K562 (cell line): ENCODE results near the gene SMS. TPM values are rescaled to one million over a fixed set of nuclear protein-coding genes. Genes with fewer than 3 reads are reported as not detected.

Source experiments
- ATAC-seq: fragments of 200-7000 bp; cut with Tn5 transposase; 3 replicates; pipeline ENCODE4 v1.9.1; 2020; ENCODE audit warnings: moderate library complexity
- BruUV-seq: library from RNA; stranded (reverse); fragments of 400-500 nt; replicated peaks from 2 replicates; lab custom pipeline; 2021; lab: Mats Ljungman, UMichigan
- CTCF ChIA-PET: fragments of 300-600 bp; formaldehyde crosslinking; extraction: SDS; loops from one replicate; lab custom pipeline; 2021; ENCODE audit warnings: low intra/inter-chr PET ratio; lab: Yijun Ruan, JAX
- POLR2A ChIA-PET: fragments of 300-600, 350-650 bp; sonication (Branson Sonifier 250); formaldehyde crosslinking; extraction: SDS; loops from one replicate; lab custom pipeline; 2021; ENCODE audit warnings: antibody characterized with exemption, inconsistent platforms; lab: Yijun Ruan, JAX
- DNase-seq, 4 experiments: peaks; one replicate each; pipeline versions ENCODE4 v3.0.0 to v3.0.0-alpha.2; 2011 to 2018; ENCODE audit warnings: low spot score in 3 of 4, mixed read lengths in 3 of 4; ENCODE audit errors: extremely low read depth in 1 of 4
- FAIRE-seq: peaks from 2 replicates; lab custom pipeline; 2011; peaks lifted over from hg19 to GRCh38; lab: Jason Lieb, UNC
- H2AFZ ChIP-seq: 2 replicates; pipeline ENCODE4 v1.6.0; 2011; ENCODE audit warnings: low read depth, low read length, control low read depth, inconsistent platforms
- H3K27ac ChIP-seq: fragments of 200-600 bp; 3 replicates; pipeline ENCODE4 v1.8.0; 2011; ENCODE audit warnings: low read depth, mild to moderate bottlenecking, control low read depth, inconsistent platforms, low read length, moderate library complexity, mixed read lengths; ENCODE audit errors: extremely low read depth
- H3K27me3 ChIP-seq, 2 experiments: fragments of 300-600 bp in 1 of 2; 2 replicates in 1 of 2; 3 replicates in 1 of 2; pipeline versions ENCODE4 v1.6.0 to v1.8.0; 2011; ENCODE audit warnings: inconsistent platforms in 2 of 2, low read length in 2 of 2, mild to moderate bottlenecking in 1 of 2, mixed read lengths in 1 of 2, moderate library complexity in 1 of 2; ENCODE audit not compliant: control insufficient read depth in 2 of 2, insufficient read depth in 2 of 2
- H3K36me3 ChIP-seq: fragments of 300-600 bp; 3 replicates; pipeline ENCODE4 v1.8.0; 2011; ENCODE audit warnings: mild to moderate bottlenecking, low read length, inconsistent platforms; ENCODE audit not compliant: control insufficient read depth, insufficient read depth
- H3K4me1 ChIP-seq, 2 experiments: fragments of 200-600 bp in 1 of 2; replicated peaks in 1 of 2; 2 replicates in 1 of 2; 3 replicates in 1 of 2; pipeline versions ENCODE4 v1.5.1 to v1.8.0; 2011; ENCODE audit warnings: inconsistent platforms in 2 of 2, low read length in 2 of 2, mild to moderate bottlenecking in 1 of 2, mixed read lengths in 1 of 2, moderate library complexity in 1 of 2; ENCODE audit not compliant: control insufficient read depth in 2 of 2, insufficient read depth in 2 of 2
- H3K4me2 ChIP-seq: 2 replicates; pipeline ENCODE4 v1.6.1; 2011; ENCODE audit warnings: low read length, control low read depth, inconsistent platforms, mixed read lengths; ENCODE audit not compliant: insufficient read depth
- H3K4me3 ChIP-seq: fragments of 200-600 bp; sonication (generic), shearing (Covaris generic); 2 replicates; pipeline ENCODE4 v1.5.1; 2016; ENCODE audit warnings: control low read depth, inconsistent platforms
- H3K79me2 ChIP-seq: fragments of 200-600 bp; 3 replicates; pipeline ENCODE4 v1.8.0; 2011; ENCODE audit warnings: low read length, inconsistent platforms; ENCODE audit not compliant: control insufficient read depth, insufficient read depth
- H3K9ac ChIP-seq, 2 experiments: 2 replicates each; pipeline versions ENCODE4 v1.6.0 to v1.6.1; 2011; ENCODE audit warnings: low read depth in 2 of 2, low read length in 2 of 2, control low read depth in 1 of 2, inconsistent platforms in 1 of 2, mild to moderate bottlenecking in 1 of 2, mixed read lengths in 1 of 2; ENCODE audit not compliant: insufficient read depth in 1 of 2
- H3K9me1 ChIP-seq: one replicate; pipeline ENCODE4 v1.6.0; 2011; ENCODE audit warnings: inconsistent platforms, mild to moderate bottlenecking, low read length, moderate library complexity; ENCODE audit not compliant: control insufficient read depth, insufficient read depth
- H3K9me3 ChIP-seq: replicated peaks from 2 replicates; pipeline ENCODE4 v1.5.1; 2011; ENCODE audit warnings: low read depth, low read length, inconsistent platforms; ENCODE audit not compliant: control insufficient read depth, insufficient read depth
- H4K20me1 ChIP-seq: replicated peaks from 2 replicates; pipeline ENCODE4 v1.6.1; 2011; ENCODE audit warnings: low read length, inconsistent platforms, mixed read lengths; ENCODE audit not compliant: control insufficient read depth, insufficient read depth
- ARID2 ChIP-seq: fragments of 450-650 bp; IDR thresholded peaks from 2 replicates; pipeline ENCODE4 v1.6.1; 2017; ENCODE audit warnings: antibody characterized with exemption, mild to moderate bottlenecking
- ESRRB ChIP-seq: fragments of 250-450 bp; sonication (Bioruptor Pico); IDR thresholded peaks from 2 replicates; pipeline ENCODE4 v1.5.0; 2020; ENCODE audit warnings: mild to moderate bottlenecking, moderate library complexity, borderline replicate concordance
- HDGF ChIP-seq: fragments of 450-650 bp; IDR thresholded peaks from 2 replicates; pipeline ENCODE4 v1.6.1; 2016
- WGBS: fragments of 100-300 bp; shearing (Covaris generic); methylation state at CpG from one replicate; pipeline ENCODE4 v1.1.6; 2016; ENCODE audit warnings: low coverage, mixed read lengths; ENCODE audit not compliant: insufficient coverage; ENCODE audit errors: missing lambda C conversion rate; 5-methylcytosine and 5-hydroxymethylcytosine counted together
- in situ Hi-C: fragments of 300-500 bp; cut with MboI; formaldehyde crosslinking; loops from 4 replicates; pipeline ENCODE4 v1.15.0; 2018; ENCODE audit warnings: inconsistent platforms, mixed read lengths
- intact Hi-C: fragments of 100-400 bp; cut with micrococcal nuclease; formaldehyde crosslinking; loops from 2 replicates; pipeline ENCODE4 v1.14.2; 2022
- polyA plus RNA-seq, 8 experiments: library from polyadenylated mRNA; depleted of rRNA in 4 of 8; stranded (reverse) in 5 of 8; unstranded in 3 of 8; fragments of >200 nt; fragmentation: Nextera tagmentation in 2 of 8; fragmentation: Illumina TruSeq in 1 of 8; extraction: Ambion mirVana in 2 of 8; extraction: Trizol in 1 of 8; gene quantifications; 2 replicates each; pipeline versions ENCODE4 v1.2.1 to v1.2.3, GENCODE V29; 2011 to 2014; ENCODE audit warnings: inconsistent platforms in 1 of 8, missing spikeins in 1 of 8
- total RNA-seq, 7 experiments: library from RNA; depleted of rRNA in 6 of 7; stranded (reverse); fragments of >200 nt in 6 of 7; fragmentation: Illumina TruSeq in 2 of 7; extraction: Trizol in 2 of 7; gene quantifications; 2 replicates each; pipeline versions ENCODE4 v1.2.1 to v1.2.3, GENCODE V29; 2011 to 2021; ENCODE audit warnings: low replicate concordance in 1 of 7
- TF ChIP-seq, protein P1 (sequence below): fragments of 200-800 bp; sonication (Bioruptor generic); IDR thresholded peaks from 2 replicates; pipeline ENCODE4 v1.6.1; 2016; ENCODE audit warnings: missing genetic modification characterization, missing compliant biosample characterization

SMS gene
- total and polyA plus RNA-seq, 9 of the 15 experiments (the other 6 are each of a cell fraction or from before 2014, with no cell fraction given) = 71.1 to 193 (median 152) TPM

GRCh38 chrX:21991504-21991903 is 51.0 kb downstream of the SMS start:
- Histone ChIP-seq H3K27me3 (no peaks in the 10 kb centered on the region), H3K4me2 (no peak overlapping the region), H3K4me1 (peaks cover 4 to 6% of the 10 kb centered on the region in 2 experiments; a peak in 3 of 5 replicates), H3K9me1 (no peaks in the 10 kb centered on the region), H3K36me3 (peaks cover 76% of the 10 kb centered on the region; the same call in 2 of the 3 replicates), H3K79me2 (no peaks in the 10 kb centered on the region), H4K20me1 (no peaks in the 10 kb centered on the region), H3K27ac (no peak overlapping the region), H2AFZ (no peak overlapping the region), H3K4me3 (no peak overlapping the region), H3K9ac (no peak overlapping the region), H3K9me3 (no peaks in the 10 kb centered on the region)
- POLR2A ChIA-PET = no interaction called here
- FAIRE-seq = no peak
- WGBS = 97% methylated on average over 3 of the region's 3 CpGs
- DNase-seq = no peak
- BruUV-seq = no TSS peak
- no peak for ATAC-seq
- in situ Hi-C loops (no loop called here), intact Hi-C loops (no loop called here)
- CTCF ChIA-PET = no interaction called here
- TF ChIP-seq ESRRB (CRISPR knock-in tag) = no peak
- TF ChIP-seq ARID2 = no peak
- TF ChIP-seq, protein P1, sequence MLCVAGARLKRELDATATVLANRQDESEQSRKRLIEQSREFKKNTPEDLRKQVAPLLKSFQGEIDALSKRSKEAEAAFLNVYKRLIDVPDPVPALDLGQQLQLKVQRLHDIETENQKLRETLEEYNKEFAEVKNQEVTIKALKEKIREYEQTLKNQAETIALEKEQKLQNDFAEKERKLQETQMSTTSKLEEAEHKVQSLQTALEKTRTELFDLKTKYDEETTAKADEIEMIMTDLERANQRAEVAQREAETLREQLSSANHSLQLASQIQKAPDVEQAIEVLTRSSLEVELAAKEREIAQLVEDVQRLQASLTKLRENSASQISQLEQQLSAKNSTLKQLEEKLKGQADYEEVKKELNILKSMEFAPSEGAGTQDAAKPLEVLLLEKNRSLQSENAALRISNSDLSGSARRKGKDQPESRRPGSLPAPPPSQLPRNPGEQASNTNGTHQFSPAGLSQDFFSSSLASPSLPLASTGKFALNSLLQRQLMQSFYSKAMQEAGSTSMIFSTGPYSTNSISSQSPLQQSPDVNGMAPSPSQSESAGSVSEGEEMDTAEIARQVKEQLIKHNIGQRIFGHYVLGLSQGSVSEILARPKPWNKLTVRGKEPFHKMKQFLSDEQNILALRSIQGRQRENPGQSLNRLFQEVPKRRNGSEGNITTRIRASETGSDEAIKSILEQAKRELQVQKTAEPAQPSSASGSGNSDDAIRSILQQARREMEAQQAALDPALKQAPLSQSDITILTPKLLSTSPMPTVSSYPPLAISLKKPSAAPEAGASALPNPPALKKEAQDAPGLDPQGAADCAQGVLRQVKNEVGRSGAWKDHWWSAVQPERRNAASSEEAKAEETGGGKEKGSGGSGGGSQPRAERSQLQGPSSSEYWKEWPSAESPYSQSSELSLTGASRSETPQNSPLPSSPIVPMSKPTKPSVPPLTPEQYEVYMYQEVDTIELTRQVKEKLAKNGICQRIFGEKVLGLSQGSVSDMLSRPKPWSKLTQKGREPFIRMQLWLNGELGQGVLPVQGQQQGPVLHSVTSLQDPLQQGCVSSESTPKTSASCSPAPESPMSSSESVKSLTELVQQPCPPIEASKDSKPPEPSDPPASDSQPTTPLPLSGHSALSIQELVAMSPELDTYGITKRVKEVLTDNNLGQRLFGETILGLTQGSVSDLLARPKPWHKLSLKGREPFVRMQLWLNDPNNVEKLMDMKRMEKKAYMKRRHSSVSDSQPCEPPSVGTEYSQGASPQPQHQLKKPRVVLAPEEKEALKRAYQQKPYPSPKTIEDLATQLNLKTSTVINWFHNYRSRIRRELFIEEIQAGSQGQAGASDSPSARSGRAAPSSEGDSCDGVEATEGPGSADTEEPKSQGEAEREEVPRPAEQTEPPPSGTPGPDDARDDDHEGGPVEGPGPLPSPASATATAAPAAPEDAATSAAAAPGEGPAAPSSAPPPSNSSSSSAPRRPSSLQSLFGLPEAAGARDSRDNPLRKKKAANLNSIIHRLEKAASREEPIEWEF (CRISPR knock-in tag) = no peak
- TF ChIP-seq HDGF = no peak
